ENCODE results near the gene RARS2. TPM values are rescaled to one million over a fixed set of nuclear protein-coding genes. Genes with fewer than 3 reads are reported as not detected.

The RARS2 gene
- total RNA-seq, 4 donors from 2014 or later: 32.1 to 49.2 (median 34.4) TPM

DNA sequence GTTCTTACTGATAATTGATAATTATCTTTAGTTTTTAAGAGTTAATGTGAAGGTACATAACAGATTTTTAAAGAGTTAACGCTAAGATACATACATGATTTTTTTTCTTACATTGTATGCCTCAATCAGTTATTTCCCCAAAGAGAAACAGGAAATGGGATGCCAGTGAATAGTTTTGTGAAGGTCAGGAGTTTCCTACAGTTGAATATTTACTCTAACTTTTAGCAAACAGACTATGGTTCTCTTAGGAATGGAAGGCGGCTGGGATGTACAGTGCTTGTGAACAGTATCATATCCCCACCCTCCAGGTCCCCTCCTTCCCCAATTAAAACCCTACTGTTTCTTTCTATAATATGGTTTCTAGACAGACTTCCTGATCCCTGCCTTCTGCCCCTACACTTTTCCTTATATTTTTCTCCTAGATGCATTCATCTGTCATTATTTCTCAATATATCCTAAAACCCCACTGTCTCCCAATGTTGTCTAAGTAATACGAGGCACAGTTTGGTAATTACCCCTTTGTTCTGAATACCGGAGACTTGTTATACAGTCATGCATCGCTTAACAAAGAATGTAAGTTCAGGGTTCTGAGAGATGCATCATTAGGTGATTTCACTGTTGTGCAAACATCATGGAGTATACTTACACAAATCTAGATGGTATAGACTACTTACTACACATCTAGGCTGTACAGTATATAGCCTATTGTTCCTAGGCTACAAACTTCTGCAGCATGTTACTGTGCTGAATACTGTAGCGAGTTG, 87.8 kb downstream of the RARS2 start:
- TF ChIP-seq, protein P1, sequence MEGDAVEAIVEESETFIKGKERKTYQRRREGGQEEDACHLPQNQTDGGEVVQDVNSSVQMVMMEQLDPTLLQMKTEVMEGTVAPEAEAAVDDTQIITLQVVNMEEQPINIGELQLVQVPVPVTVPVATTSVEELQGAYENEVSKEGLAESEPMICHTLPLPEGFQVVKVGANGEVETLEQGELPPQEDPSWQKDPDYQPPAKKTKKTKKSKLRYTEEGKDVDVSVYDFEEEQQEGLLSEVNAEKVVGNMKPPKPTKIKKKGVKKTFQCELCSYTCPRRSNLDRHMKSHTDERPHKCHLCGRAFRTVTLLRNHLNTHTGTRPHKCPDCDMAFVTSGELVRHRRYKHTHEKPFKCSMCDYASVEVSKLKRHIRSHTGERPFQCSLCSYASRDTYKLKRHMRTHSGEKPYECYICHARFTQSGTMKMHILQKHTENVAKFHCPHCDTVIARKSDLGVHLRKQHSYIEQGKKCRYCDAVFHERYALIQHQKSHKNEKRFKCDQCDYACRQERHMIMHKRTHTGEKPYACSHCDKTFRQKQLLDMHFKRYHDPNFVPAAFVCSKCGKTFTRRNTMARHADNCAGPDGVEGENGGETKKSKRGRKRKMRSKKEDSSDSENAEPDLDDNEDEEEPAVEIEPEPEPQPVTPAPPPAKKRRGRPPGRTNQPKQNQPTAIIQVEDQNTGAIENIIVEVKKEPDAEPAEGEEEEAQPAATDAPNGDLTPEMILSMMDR (IDR thresholded peaks at IDR 0.05; ENCODE audit: low read depth): no peak

- TF ChIP-seq, protein P1 (IDR thresholded peaks at IDR 0.05; ENCODE audit: low read depth): no peak
These were observed 91.7 kb downstream of the RARS2 start for GRCh38 chr6:87498048-87498447.

DNA sequence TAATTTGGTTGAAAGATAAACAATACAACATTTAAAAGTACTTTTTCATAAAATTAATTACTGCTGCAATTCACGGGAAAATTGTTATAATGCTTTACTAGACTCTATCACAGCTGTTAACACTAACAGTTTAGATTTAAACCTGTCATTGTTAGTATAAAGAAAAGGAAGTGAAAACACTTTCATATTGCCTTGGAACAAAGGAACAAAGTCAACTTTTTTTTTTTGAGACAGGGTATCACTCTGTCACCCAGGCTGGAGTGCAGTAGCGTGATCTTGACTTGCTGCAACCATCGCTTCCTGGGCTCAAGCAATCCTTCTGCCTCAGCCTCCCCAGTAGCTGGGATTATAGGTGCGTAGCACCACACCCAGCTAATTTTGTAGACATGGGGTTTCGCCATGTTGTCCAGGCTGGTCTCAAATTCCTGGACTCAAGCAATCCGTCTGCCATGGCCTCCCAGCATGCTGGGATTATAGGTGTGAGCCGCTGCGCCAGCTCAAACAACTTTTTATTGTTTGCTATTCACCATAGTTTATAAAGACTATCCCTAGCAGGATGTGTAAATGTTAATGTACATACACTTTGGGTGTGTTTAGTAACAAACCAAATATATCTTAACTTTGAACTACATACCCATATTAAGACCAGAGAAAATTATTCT, 94.9 kb downstream of the RARS2 start:
- TF ChIP-seq, protein P1 (IDR thresholded peaks at IDR 0.05; ENCODE audit: low read depth): no peak

GRCh38 chr6:87487555-87487954, 102.2 kb downstream of the RARS2 start:
- TF ChIP-seq, protein P1 (IDR thresholded peaks at IDR 0.05; ENCODE audit: low read depth): no peak

GRCh38 chr6:87484491-87484890, 105.3 kb downstream of the RARS2 start:
- TF ChIP-seq, protein P1 (IDR thresholded peaks at IDR 0.05; ENCODE audit: low read depth): no peak

GRCh38 chr6:87483929-87484328, 105.9 kb downstream of the RARS2 start:
- TF ChIP-seq, protein P1 (IDR thresholded peaks at IDR 0.05; ENCODE audit: low read depth): no peak

GRCh38 chr6:87482366-87482765, 107.4 kb downstream of the RARS2 start:
- TF ChIP-seq, protein P1 (IDR thresholded peaks at IDR 0.05; ENCODE audit: low read depth): no peak

Data from subcutaneous adipose tissue (tissue), 4 donors.